ENCODE measurements around the gene FFAR2.

The FFAR2 gene

GRCh38 chr19:35491836-35492360, 43.8 kb downstream of the FFAR2 start:
- DNase-seq, result no peak

GRCh38 chr19:35493971-35494370, 45.9 kb downstream of the FFAR2 start:
- DNase-seq, result no peak

- peak; percentile 70 for DNase-seq
Observed at GRCh38 chr19:35495107-35496064, 47.3 kb downstream of the FFAR2 start.

GRCh38 chr19:35497406-35497805, 49.3 kb downstream of the FFAR2 start:
- DNase-seq, result no peak

- DNase-seq, result no peak
Observed at GRCh38 chr19:35498220-35498619, 50.2 kb downstream of the FFAR2 start.

- no peak for DNase-seq
Observed at GRCh38 chr19:35498984-35499527, 51.0 kb downstream of the FFAR2 start.

- DNase-seq, result no peak
Observed at GRCh38 chr19:35500611-35501010, 52.6 kb downstream of the FFAR2 start.
